CD4-positive, alpha-beta memory T cell (primary cell): ENCODE data around the gene FAM174C. TPM values are rescaled to one million over a fixed set of nuclear protein-coding genes. Genes with fewer than 3 reads are reported as not detected.

ENCODE experiments used
- CTCF ChIA-PET: fragments of 350-600 bp; sonication (Branson Sonifier 250); formaldehyde crosslinking; loops from one replicate; lab custom pipeline; 2021; ENCODE audit warnings: inconsistent platforms; ENCODE audit not compliant: partially characterized antibody; lab: Charles Lee
- POLR2A ChIA-PET: fragments of 350-600 bp; sonication (Branson Sonifier 250); formaldehyde crosslinking; loops from one replicate; lab custom pipeline; 2021; ENCODE audit not compliant: partially characterized antibody; lab: Charles Lee
- DNase-seq, 5 donors: peaks; one replicate each; pipeline versions ENCODE4 v3.0.0 to v3.0.0-alpha.2; 2020 to 2022; ENCODE audit warnings: mixed read lengths in 1 of 5
- H3K27ac ChIP-seq: one replicate; pipeline ENCODE4 v1.7.0; 2013; ENCODE audit warnings: low read depth, low read length
- H3K27me3 ChIP-seq: 2 replicates; pipeline ENCODE4 v1.7.0; 2013; ENCODE audit warnings: mild to moderate bottlenecking, low read length, moderate library complexity; ENCODE audit not compliant: insufficient read depth
- H3K36me3 ChIP-seq: 2 replicates; pipeline ENCODE4 v1.7.0; 2013; ENCODE audit warnings: mild to moderate bottlenecking, low read length, moderate library complexity; ENCODE audit not compliant: insufficient read depth
- H3K4me1 ChIP-seq: 2 replicates; pipeline ENCODE4 v1.7.0; 2013; ENCODE audit warnings: mild to moderate bottlenecking, low read length, moderate library complexity; ENCODE audit not compliant: insufficient read depth
- H3K4me3 ChIP-seq, 2 donors: one replicate each; pipeline ENCODE4 v1.7.0; 2013; ENCODE audit warnings: low read length in 2 of 2, mild to moderate bottlenecking in 1 of 2
- H3K9me3 ChIP-seq, 2 donors: one replicate each; pipeline ENCODE4 v1.7.0; 2013; ENCODE audit warnings: low read length in 2 of 2, control low read depth in 1 of 2; ENCODE audit not compliant: control insufficient read depth in 1 of 2
- H3K27ac Mint-ChIP-seq, 7 donors: one replicate each; pipeline ENCODE4 v1.8.0; 2020 to 2021; ENCODE audit warnings: mixed read lengths in 7 of 7, mild to moderate bottlenecking in 6 of 7, inconsistent platforms in 3 of 7, moderate library complexity in 3 of 7
- H3K27me3 Mint-ChIP-seq, 2 donors: one replicate each; pipeline ENCODE4 v1.8.0; 2020 to 2021; ENCODE audit warnings: mixed read lengths in 2 of 2
- H3K36me3 Mint-ChIP-seq, 2 donors: one replicate each; pipeline ENCODE4 v1.8.0; 2020 to 2021; ENCODE audit warnings: mixed read lengths in 2 of 2, inconsistent platforms in 1 of 2, mild to moderate bottlenecking in 1 of 2
- H3K4me1 Mint-ChIP-seq, 4 donors: one replicate each; pipeline ENCODE4 v1.8.0; 2020 to 2021; ENCODE audit warnings: mixed read lengths in 4 of 4, mild to moderate bottlenecking in 1 of 4
- H3K4me3 Mint-ChIP-seq, 8 donors: one replicate each; pipeline ENCODE4 v1.8.0; 2020 to 2021; ENCODE audit warnings: mixed read lengths in 8 of 8, mild to moderate bottlenecking in 7 of 8, moderate library complexity in 6 of 8, inconsistent platforms in 3 of 8
- H3K9me3 Mint-ChIP-seq, 8 donors: one replicate each; pipeline ENCODE4 v1.8.0; 2020 to 2021; ENCODE audit warnings: mixed read lengths in 8 of 8, mild to moderate bottlenecking in 5 of 8, inconsistent platforms in 3 of 8, moderate library complexity in 1 of 8
- intact Hi-C: fragments of 100-400 bp; cut with micrococcal nuclease; formaldehyde crosslinking; loops from one replicate; pipeline ENCODE4 v1.15.1; 2023
- polyA plus RNA-seq, 2 donors: library from polyadenylated mRNA; unstranded; fragments of 300-500 nt; fragmentation: Illumina TruSeq; gene quantifications; one replicate each; pipeline ENCODE4 v1.2.3, GENCODE V29; 2021
- total RNA-seq, 2 experiments: library from RNA; stranded (reverse); gene quantifications; one replicate each; pipeline ENCODE4 v1.2.3, GENCODE V29; 2021

The FAM174C gene
- total and polyA plus RNA-seq, 4 experiments from 2014 or later, result 50.5 to 114 (median 55.7) TPM

DNA sequence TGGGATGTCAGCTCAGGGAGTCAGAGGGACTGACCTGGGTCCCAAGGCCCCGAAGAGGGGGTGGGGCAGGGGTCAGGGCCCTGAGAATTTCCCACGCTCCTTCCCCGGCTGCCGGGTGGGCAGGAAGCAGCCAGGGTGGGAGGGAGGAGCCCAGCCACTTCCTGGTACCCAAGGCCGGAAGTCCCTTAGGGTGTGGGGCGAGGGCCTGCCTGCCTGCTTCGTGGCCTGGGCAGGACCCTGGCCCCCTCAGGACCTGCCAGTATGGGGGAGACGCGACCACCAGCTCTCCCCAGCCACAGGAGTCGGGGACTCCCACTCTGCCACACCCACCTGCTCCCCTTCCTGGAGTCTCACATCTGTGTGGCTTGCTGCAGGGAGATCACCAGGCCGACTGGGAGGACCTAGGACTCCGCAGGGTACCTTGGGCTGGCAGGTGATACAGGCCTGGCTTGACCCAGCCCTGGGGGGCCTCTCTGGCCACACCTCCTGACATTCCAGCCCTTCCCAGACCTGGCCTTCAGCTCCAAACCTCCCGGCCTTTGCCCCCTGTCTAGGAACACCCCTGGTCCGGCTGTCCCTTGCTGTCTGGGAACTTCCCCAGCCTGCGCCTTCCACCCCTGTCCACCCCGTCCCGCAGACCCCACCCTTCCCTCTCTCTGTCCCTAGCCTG is 16.0 kb upstream of the FAM174C start:
- H3K36me3 Mint-ChIP-seq, result peaks cover 17 to 27% of the 10 kb centered on the region in 2 donors
- H3K4me1 ChIP-seq, result peaks cover 82% of the 10 kb centered on the region
- peak overlapping the region; percentile 87 to 93 (median 89) for H3K4me3 Mint-ChIP-seq
- POLR2A ChIA-PET, result interaction anchor here (1.0 to 12.0 kb wide), 9 partner anchors 8 to 231 kb away, joined by 3 to 650 read pairs (median 6); partner anchors contain the start of genes ATP5F1D, CBARP, CIRBP and FAM174C
- CTCF ChIA-PET, result interaction anchor here (10.8 kb wide), 1 partner anchor 14 kb away, joined by 364 read pairs; no protein-coding TSS in a partner anchor
- intact Hi-C loops, result loop anchor here (1.0 kb wide), 2 partner anchors 10 kb away; partner anchors contain the start of gene CIRBP
- peak; percentile 75 to 86 (median 80) for DNase-seq
- peak overlapping the region; percentile 95 to 99 (median 99) for H3K27ac Mint-ChIP-seq
- H3K9me3 ChIP-seq, result no peaks in the 10 kb centered on the region
- H3K27me3 ChIP-seq, result no peaks in the 10 kb centered on the region
- peak overlapping the region; percentile 87 for H3K27ac ChIP-seq
- H3K9me3 Mint-ChIP-seq, result peaks cover 0 to 5% (median 0%) of the 10 kb centered on the region in 8 donors
- peaks cover 0 to 3% of the 10 kb centered on the region in 2 donors for H3K27me3 Mint-ChIP-seq
- H3K36me3 ChIP-seq, result peaks cover 25% of the 10 kb centered on the region
- peak overlapping the region; percentile 4 to 78 for H3K4me3 ChIP-seq
- H3K4me1 Mint-ChIP-seq, result peaks cover 29 to 60% (median 45%) of the 10 kb centered on the region in 4 donors

DNA sequence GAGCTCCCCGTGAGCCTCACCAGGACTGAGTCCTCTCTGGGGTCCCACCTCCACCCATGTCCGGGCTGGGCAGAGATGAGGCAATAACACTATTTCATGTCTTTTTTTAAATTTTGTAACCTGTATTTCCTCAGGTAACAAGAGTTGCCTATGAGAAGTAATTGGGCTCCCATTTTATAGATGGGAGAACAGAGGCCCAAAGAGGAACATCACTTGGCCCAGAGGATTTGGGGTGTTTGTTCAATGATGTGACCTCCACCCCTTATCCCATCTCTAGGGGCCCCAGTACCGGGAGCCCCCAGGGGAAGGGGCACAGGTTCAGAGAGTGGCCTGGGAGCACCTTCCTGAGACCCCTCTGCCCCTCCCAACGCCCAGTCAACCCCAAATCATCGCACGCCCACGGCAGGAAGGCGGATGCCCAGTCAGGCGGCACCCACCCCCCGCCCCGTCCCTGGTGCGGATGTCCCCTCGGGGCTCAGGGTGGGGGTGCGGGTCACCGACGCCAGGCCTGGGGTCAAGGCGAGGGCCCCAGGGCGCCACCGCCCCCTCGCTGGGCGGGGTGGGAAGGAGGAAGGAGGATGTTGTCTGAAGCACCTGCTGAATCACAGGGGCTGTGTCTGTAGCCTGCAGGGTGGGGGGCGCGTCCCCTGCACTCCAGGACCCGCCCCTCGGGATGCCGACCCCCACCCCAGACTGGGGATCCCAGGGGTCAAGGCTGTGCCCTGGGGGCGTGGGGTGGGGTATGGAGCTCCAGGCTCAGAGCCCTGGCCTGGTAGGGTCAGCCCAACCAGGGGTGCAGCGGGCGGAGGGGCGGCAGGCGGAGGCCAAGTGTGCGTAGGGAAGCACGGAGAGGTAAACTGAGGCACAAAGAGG is 15.2 kb upstream of the FAM174C start:
- Mint-ChIP-seq H3K36me3 (peaks cover 10 to 20% of the 10 kb centered on the region in 2 donors), H3K9me3 (no peaks in the 10 kb centered on the region), H3K4me1 (peaks cover 26 to 59% (median 42%) of the 10 kb centered on the region in 4 donors), H3K4me3 (peak overlapping the region; percentile 88 to 93 (median 90)), H3K27ac (peak overlapping the region; percentile 95 to 99 (median 99)), H3K27me3 (peaks cover 0 to 3% of the 10 kb centered on the region in 2 donors)
- H3K4me3 ChIP-seq, result peak overlapping the region; percentile 17 to 78
- H3K27ac ChIP-seq, result peak overlapping the region; percentile 87
- no peaks in the 10 kb centered on the region for H3K9me3 ChIP-seq
- POLR2A ChIA-PET, result interaction anchor here (0.8 to 12.0 kb wide), 15 partner anchors 7 to 232 kb away, joined by 3 to 650 read pairs (median 6); partner anchors contain the start of genes ARHGAP45, ATP5F1D, CBARP and CIRBP
- no peaks in the 10 kb centered on the region for H3K27me3 ChIP-seq
- H3K36me3 ChIP-seq, result peaks cover 18% of the 10 kb centered on the region
- peaks cover 75% of the 10 kb centered on the region for H3K4me1 ChIP-seq
- peak in 4 of 5 donors; percentile 38 to 72 (median 53) for DNase-seq
- CTCF ChIA-PET, result interaction anchor here (1.9 to 10.8 kb wide), 2 partner anchors 15 to 19 kb away, joined by 4 to 364 read pairs; partner anchors contain the start of gene ATP5F1D
- intact Hi-C loops, result loop anchor here (1.0 kb wide), 2 partner anchors 9 to 11 kb away; partner anchors contain the start of gene CIRBP

DNA sequence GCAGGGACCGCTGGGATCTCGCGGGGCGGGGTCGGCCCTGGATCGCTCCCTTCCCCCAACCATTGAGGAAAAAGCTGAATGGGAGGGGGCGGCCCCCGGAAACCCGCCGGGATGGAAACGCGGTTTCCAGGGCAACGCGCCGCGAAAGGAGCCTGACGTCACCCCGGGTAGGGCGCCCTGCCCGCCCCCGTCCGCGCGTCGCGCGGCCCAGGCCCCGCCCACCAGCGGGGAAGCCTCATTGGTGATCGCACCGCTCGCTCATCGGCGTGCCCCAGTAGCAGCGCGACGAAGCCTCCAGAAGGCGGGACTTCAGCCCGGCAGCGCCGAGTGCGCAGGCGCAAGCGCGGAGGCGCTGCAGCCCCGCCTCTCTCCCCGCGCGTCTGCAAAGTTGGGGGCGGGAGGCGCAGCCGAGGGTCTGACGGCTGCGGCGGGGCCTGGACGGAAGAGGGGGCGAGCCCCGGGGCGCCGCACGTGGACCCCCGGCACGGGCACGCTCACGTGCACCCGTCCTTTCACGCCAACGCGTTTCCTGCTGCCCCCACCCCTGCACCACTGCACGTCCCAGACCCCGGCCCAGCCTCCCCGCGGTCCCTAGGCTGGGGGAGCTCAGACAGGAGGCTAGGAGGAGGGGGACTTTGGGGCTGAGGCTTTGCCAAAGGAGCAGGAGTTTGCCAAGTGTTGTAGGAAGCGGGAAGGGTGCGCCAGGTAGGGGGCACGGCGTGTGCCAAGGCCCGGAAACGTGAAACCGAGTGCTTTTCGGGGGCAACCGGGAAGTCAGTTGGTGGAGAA is 14.4 kb upstream of the FAM174C start:
- H3K9me3 Mint-ChIP-seq, result no peaks in the 10 kb centered on the region
- ChIA-PET CTCF (interaction anchor here (1.5 to 10.8 kb wide), 3 partner anchors 8 to 20 kb away, joined by 4 to 364 read pairs (median 5); partner anchors contain the start of gene ATP5F1D), POLR2A (interaction anchor here (0.8 to 12.0 kb wide), 11 partner anchors 6 to 463 kb away, joined by 3 to 650 read pairs (median 8); partner anchors contain the start of genes ARHGAP45, ATP5F1D, CBARP and CIRBP)
- Histone ChIP-seq H3K9me3 (no peaks in the 10 kb centered on the region), H3K4me1 (peaks cover 70% of the 10 kb centered on the region), H3K4me3 (peak overlapping the region; percentile 78), H3K36me3 (peaks cover 9% of the 10 kb centered on the region), H3K27ac (peak overlapping the region; percentile 87), H3K27me3 (no peaks in the 10 kb centered on the region)
- H3K27ac Mint-ChIP-seq, result peak overlapping the region; percentile 95 to 99 (median 99)
- H3K36me3 Mint-ChIP-seq, result peaks cover 9 to 20% of the 10 kb centered on the region in 2 donors
- peak overlapping the region; percentile 85 to 93 (median 91) for H3K4me3 Mint-ChIP-seq
- DNase-seq, result peak; percentile 96 to 97 (median 97)
- peaks cover 29 to 65% (median 44%) of the 10 kb centered on the region in 4 donors for H3K4me1 Mint-ChIP-seq
- intact Hi-C loops, result no loop called here
- peaks cover 0 to 3% of the 10 kb centered on the region in 2 donors for H3K27me3 Mint-ChIP-seq

DNA sequence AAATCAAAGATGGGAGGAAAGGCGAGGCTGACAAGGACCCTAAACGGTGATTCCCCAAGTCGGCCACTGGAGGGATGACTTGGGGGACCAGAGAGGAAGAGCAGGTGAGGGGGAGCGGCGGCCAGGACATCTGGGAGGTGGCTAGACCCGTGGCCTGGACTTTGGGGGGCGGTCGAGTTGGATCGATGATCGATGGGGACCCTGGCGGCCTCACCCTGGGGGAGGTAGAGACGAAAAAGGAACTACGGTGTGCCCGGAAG is 13.9 kb upstream of the FAM174C start:
- ChIA-PET CTCF (interaction anchor here (1.5 to 10.8 kb wide), 3 partner anchors 9 to 21 kb away, joined by 4 to 364 read pairs (median 5); partner anchors contain the start of gene ATP5F1D), POLR2A (interaction anchor here (1.1 to 12.0 kb wide), 8 partner anchors 5 to 464 kb away, joined by 3 to 650 read pairs (median 11); partner anchors contain the start of genes ATP5F1D, CBARP, CIRBP and FAM174C)
- peak overlapping the region; percentile 78 for H3K4me3 ChIP-seq
- Mint-ChIP-seq H3K4me3 (peak overlapping the region; percentile 85 to 93 (median 91)), H3K9me3 (no peaks in the 10 kb centered on the region), H3K36me3 (peaks cover 7 to 18% of the 10 kb centered on the region in 2 donors), H3K27me3 (peaks cover 0 to 3% of the 10 kb centered on the region in 2 donors), H3K4me1 (peaks cover 29 to 68% (median 44%) of the 10 kb centered on the region in 4 donors), H3K27ac (peak overlapping the region; percentile 95 to 99 (median 99))
- no peak for DNase-seq
- peaks cover 70% of the 10 kb centered on the region for H3K4me1 ChIP-seq
- no peaks in the 10 kb centered on the region for H3K9me3 ChIP-seq
- intact Hi-C loops, result no loop called here
- H3K27ac ChIP-seq, result peak overlapping the region; percentile 87
- peaks cover 6% of the 10 kb centered on the region for H3K36me3 ChIP-seq
- H3K27me3 ChIP-seq, result no peaks in the 10 kb centered on the region

DNA sequence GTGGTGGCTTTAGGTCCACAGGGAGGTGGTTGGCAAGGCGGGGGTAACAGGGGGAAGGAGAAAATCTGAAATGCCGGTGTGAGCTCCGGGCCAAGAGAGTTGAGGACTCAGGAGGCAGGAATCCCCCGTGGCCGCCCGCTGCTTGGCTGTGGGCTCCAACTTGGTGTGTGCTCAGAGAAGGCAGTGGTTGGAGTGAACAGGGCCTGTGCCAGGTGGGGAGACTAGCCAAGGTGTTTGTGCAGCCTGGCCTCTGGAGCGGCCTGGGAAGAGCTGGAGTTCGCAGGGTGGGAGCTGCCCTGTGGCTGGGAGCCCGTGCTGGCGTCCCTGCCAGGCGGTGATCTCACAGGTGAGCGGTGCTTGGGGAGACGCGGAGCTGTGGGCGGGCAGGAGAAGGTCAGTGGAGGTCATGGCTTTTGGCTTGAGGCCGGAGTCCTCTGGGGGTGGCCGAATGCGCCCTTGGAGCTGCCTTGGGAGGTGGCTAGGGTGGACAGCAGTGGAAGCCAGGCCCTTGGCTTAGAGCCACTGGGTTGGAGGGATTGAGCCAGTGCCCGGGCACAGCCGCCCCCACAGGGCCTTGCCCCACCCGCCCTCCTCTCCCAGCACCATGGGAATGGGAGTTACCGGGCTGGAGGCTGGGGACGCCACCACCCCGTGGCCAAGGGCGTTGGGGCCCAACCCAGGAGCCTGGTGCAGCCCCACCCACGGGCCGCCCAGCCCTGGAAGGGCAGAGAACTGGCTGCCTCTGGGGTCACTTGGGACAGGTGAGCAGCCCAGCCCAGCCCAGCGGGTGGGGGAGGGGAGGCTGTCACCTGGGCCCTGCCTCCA is 13.3 kb upstream of the FAM174C start:
- H3K4me1 ChIP-seq, result peaks cover 66% of the 10 kb centered on the region
- H3K27me3 Mint-ChIP-seq, result peaks cover 0 to 3% of the 10 kb centered on the region in 2 donors
- H3K36me3 ChIP-seq, result peaks cover under 1% of the 10 kb centered on the region
- ChIA-PET POLR2A (interaction anchor here (0.6 to 12.0 kb wide), 10 partner anchors 5 to 464 kb away, joined by 3 to 650 read pairs (median 8); partner anchors contain the start of genes ATP5F1D, CBARP, CIRBP and FAM174C), CTCF (interaction anchor here (0.9 to 10.8 kb wide), 4 partner anchors 9 to 21 kb away, joined by 4 to 364 read pairs (median 4); partner anchors contain the start of gene ATP5F1D)
- no peaks in the 10 kb centered on the region for H3K27me3 ChIP-seq
- H3K4me1 Mint-ChIP-seq, result peaks cover 29 to 68% (median 43%) of the 10 kb centered on the region in 4 donors
- peak overlapping the region; percentile 87 for H3K27ac ChIP-seq
- H3K4me3 Mint-ChIP-seq, result peak overlapping the region; percentile 85 to 93 (median 91)
- H3K27ac Mint-ChIP-seq, result peak overlapping the region; percentile 95 to 99 (median 99)
- no peaks in the 10 kb centered on the region for H3K9me3 Mint-ChIP-seq
- peak in 3 of 5 donors; percentile 44 to 79 (median 49) for DNase-seq
- peaks cover 7 to 17% of the 10 kb centered on the region in 2 donors for H3K36me3 Mint-ChIP-seq
- intact Hi-C loops, result no loop called here
- peak overlapping the region; percentile 78 for H3K4me3 ChIP-seq
- H3K9me3 ChIP-seq, result no peaks in the 10 kb centered on the region
